Measurements from ENCODE around the gene CYP2U1. TPM values are rescaled to one million over a fixed set of nuclear protein-coding genes. Genes with fewer than 3 reads are reported as not detected.

Gene CYP2U1
- total and polyA plus RNA-seq, 2 of the 8 experiments (the other 6 are each of a cell fraction or from before 2014, with no cell fraction given) = 3.1 to 5.0 TPM

DNA sequence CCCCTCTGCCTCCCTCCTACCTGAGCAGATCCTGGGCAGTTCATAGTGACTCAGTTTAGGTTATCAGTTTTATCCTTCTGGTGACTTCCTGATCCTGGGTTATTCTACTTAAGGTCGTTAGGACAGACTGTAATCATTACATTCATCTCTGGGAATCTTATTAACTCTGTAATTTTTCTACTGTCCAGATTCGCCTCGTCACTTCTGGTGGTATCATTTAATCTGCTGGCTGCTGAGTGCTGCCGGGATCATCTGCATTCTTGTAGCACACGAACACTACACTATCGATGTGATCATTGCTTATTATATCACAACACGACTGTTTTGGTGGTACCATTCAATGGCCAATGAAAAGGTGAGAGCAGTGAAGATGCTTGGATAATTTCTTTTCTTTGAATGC, 23.0 kb upstream of the CYP2U1 start:
- no peak overlapping the region; the same call in 1 of the 2 replicates for H3K18ac ChIP-seq (ENCODE audit: extremely low read depth, low read length)
- ChIA-PET CTCF (ENCODE audit: partially characterized antibody) (interaction anchor here (0.7 to 5.2 kb wide), 4 partner anchors 149 to 168 kb away, joined by 3 to 38 read pairs (median 4); no protein-coding TSS in a partner anchor), POLR2A (ENCODE audit: partially characterized antibody) (interaction anchor here (0.6 kb wide), 1 partner anchor 208 kb away, joined by 3 read pairs; no protein-coding TSS in a partner anchor)
- no peak overlapping the region for H4K8ac ChIP-seq (ENCODE audit: extremely low read depth, insufficient read depth, low read length)
- no peak overlapping the region for H3K56ac ChIP-seq (replicated peaks; ENCODE audit: insufficient read length, low read depth, low read length)
- H3K4me3 ChIP-seq (ENCODE audit: extremely low read depth in 1 of 4, insufficient read depth in 2 of 4, low read depth in 3 of 4, low read length in 4 of 4) = no peak overlapping the region
- no peak overlapping the region for H2AFZ ChIP-seq (ENCODE audit: low read length)
- no peak overlapping the region for H2AK5ac ChIP-seq (ENCODE audit: low read depth, low read length)
- H4K5ac ChIP-seq (ENCODE audit: insufficient read length, low read depth, low read length) = no peak overlapping the region
- no peaks in the 10 kb centered on the region; a peak in 2 of 8 replicates for H3K36me3 ChIP-seq (ENCODE audit: control insufficient read depth in 2 of 4, insufficient read depth in 4 of 4, low read length in 3 of 4)
- no peak for FAIRE-seq
- H2BK5ac ChIP-seq (ENCODE audit: low read depth, low read length) = no peak overlapping the region
- no peak overlapping the region for H3K27ac ChIP-seq (ENCODE audit: low read depth, low read length)
- H2BK120ac ChIP-seq (replicated peaks; ENCODE audit: low read depth, low read length) = no peak overlapping the region
- WGBS, 2 experiments (ENCODE audit: extremely low coverage in 1 of 2, insufficient coverage in 1 of 2, insufficient read length in 1 of 2, insufficient replicate concordance in 2 of 2, low coverage in 1 of 2, low lambda C conversion rate in 2 of 2, missing lambda C conversion rate in 1 of 2) = 93% methylated on average over 7 of the region's 7 CpGs; no CpG with 5 or more reads in 1 of the 2 experiments
- no peak overlapping the region for H4K91ac ChIP-seq (replicated peaks; ENCODE audit: insufficient read length, low read length)
- no peak overlapping the region for H3K9ac ChIP-seq (replicated peaks in 1 of 4; ENCODE audit: extremely low read depth in 1 of 4, low read depth in 3 of 4, low read length in 3 of 4)
- H3K23ac ChIP-seq (ENCODE audit: insufficient read length) = no peak overlapping the region
- no peak overlapping the region for H2BK12ac ChIP-seq (ENCODE audit: low read depth, low read length)
- peaks cover 0 to 15% (median 0%) of the 10 kb centered on the region in 4 experiments; a peak in 2 of 7 replicates for H3K4me1 ChIP-seq (replicated peaks in 1 of 4; ENCODE audit: control insufficient read depth in 3 of 4, insufficient read depth in 4 of 4, low read length in 3 of 4)
- no peak for DNase-seq (ENCODE audit: low read depth in 1 of 2, low spot score in 2 of 2)
- H4K20me1 ChIP-seq (replicated peaks in 1 of 2; ENCODE audit: control insufficient read depth in 1 of 2, insufficient read depth in 2 of 2, low read length in 2 of 2) = no peaks in the 10 kb centered on the region
- no peak overlapping the region for H3K14ac ChIP-seq (ENCODE audit: insufficient read length)
- H3K79me2 ChIP-seq (ENCODE audit: control insufficient read depth in 1 of 2, insufficient read depth in 2 of 2, low read length in 2 of 2) = no peaks in the 10 kb centered on the region
- H3K23me2 ChIP-seq (ENCODE audit: low read depth, low read length) = no peaks in the 10 kb centered on the region
- H3K9me3 ChIP-seq (ENCODE audit: insufficient read depth in 2 of 2, low read depth in 1 of 2, low read length in 1 of 2) = 0 out of 4 replicates have a peak, but pooled peaks cover 0 to 4% of the 10 kb centered on the region in 2 experiments
- H3K4ac ChIP-seq (replicated peaks; ENCODE audit: insufficient read length, low read depth, low read length) = peak overlapping the region; percentile 29
- no peaks in the 10 kb centered on the region for H3K27me3 ChIP-seq (replicated peaks in 1 of 4; ENCODE audit: control insufficient read depth in 3 of 4, extremely low read depth in 1 of 4, insufficient read depth in 3 of 4, low read length in 3 of 4)
- H3K79me1 ChIP-seq (ENCODE audit: low read depth, low read length) = no peaks in the 10 kb centered on the region
- TF ChIP-seq TAF1 (IDR thresholded peaks at IDR 0.05; ENCODE audit: low read depth, low read length) = no peak
- TF ChIP-seq, protein P1, sequence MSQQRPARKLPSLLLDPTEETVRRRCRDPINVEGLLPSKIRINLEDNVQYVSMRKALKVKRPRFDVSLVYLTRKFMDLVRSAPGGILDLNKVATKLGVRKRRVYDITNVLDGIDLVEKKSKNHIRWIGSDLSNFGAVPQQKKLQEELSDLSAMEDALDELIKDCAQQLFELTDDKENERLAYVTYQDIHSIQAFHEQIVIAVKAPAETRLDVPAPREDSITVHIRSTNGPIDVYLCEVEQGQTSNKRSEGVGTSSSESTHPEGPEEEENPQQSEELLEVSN (IDR thresholded peaks at IDR 0.05) = no peak
- H2BK20ac ChIP-seq (ENCODE audit: low read length) = no peak overlapping the region
- H2BK15ac ChIP-seq (ENCODE audit: low read length) = no peak overlapping the region
- H3K4me2 ChIP-seq (ENCODE audit: insufficient read depth in 1 of 2, low read depth in 2 of 2, low read length in 2 of 2) = no peak overlapping the region

All from H1 (cell line).